ENCODE results near the gene KRT17. TPM values are rescaled to one million over a fixed set of nuclear protein-coding genes. Genes with fewer than 3 reads are reported as not detected.
"Not testable (repeated sequence)": the region's sequence is repeated elsewhere in the genome, so short reads cannot be mapped to it uniquely, and the experiment has no call there.

KRT17 gene
- total RNA-seq, 1 experiment from 2014 or later: 1.5 TPM

DNA sequence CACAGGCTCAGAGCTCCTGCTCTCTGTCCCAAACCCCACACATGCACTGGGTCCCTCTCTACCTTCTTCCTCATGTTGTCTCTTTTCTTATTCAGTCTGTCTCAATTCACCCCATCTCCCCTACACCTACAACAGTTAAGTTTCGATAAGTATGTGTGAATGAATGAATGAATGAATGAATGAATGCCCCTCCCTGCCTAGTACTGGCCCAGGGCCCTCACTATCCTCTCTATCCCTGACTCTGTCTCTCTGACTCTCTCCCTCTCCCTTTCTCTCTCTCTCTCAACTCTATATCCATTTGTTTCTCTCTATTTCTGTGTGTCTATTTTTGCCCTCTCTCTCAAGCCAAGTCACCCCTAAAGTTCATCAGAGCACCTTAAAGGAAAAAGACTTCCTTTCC is 45.8 kb downstream of the KRT17 start:
- Mint-ChIP-seq H3K36me3 (no peaks in the 10 kb centered on the region), H3K4me3 (no peak overlapping the region), H3K27ac (no peak overlapping the region), H3K9me3 (no peaks in the 10 kb centered on the region; the same call in 1 of the 2 replicates), H3K27me3 (ENCODE audit: low read depth) (peaks cover 26% of the 10 kb centered on the region), H3K4me1 (peaks cover 11% of the 10 kb centered on the region)
- POLR2A ChIA-PET: no interaction called here
- ATAC-seq (no peak), DNase-seq (ENCODE audit: low spot score) (no peak)
- TF ChIP-seq NFATC4 (CRISPR knock-in tag; IDR thresholded peaks at IDR 0.05) (no peak), OVOL2 (CRISPR knock-in tag; IDR thresholded peaks at IDR 0.05; ENCODE audit: borderline replicate concordance) (no peak), ZNF317 (CRISPR knock-in tag; IDR thresholded peaks at IDR 0.05; ENCODE audit: borderline replicate concordance, low read depth) (no peak), ZNF121 (CRISPR knock-in tag; IDR thresholded peaks at IDR 0.05) (no peak), GABPB1 (CRISPR knock-in tag; IDR thresholded peaks at IDR 0.05) (no peak), TCF7 (CRISPR knock-in tag; IDR thresholded peaks at IDR 0.05; ENCODE audit: low read depth) (no peak), NR2C2 (CRISPR knock-in tag; IDR thresholded peaks at IDR 0.05) (no peak), CREM (CRISPR knock-in tag; IDR thresholded peaks at IDR 0.05) (no peak), RORB (CRISPR knock-in tag; IDR thresholded peaks at IDR 0.05) (no peak), ATF1 (CRISPR knock-in tag; IDR thresholded peaks at IDR 0.05) (no peak), TEAD4 (CRISPR knock-in tag; IDR thresholded peaks at IDR 0.05) (no peak), MYBL2 (CRISPR knock-in tag; IDR thresholded peaks at IDR 0.05) (no peak), KAT7 (CRISPR knock-in tag; IDR thresholded peaks at IDR 0.05; ENCODE audit: borderline replicate concordance) (no peak), ETV6 (CRISPR knock-in tag; IDR thresholded peaks at IDR 0.05) (no peak), NFE2L1 (CRISPR knock-in tag; IDR thresholded peaks at IDR 0.05) (no peak)
- TF ChIP-seq, protein P1, sequence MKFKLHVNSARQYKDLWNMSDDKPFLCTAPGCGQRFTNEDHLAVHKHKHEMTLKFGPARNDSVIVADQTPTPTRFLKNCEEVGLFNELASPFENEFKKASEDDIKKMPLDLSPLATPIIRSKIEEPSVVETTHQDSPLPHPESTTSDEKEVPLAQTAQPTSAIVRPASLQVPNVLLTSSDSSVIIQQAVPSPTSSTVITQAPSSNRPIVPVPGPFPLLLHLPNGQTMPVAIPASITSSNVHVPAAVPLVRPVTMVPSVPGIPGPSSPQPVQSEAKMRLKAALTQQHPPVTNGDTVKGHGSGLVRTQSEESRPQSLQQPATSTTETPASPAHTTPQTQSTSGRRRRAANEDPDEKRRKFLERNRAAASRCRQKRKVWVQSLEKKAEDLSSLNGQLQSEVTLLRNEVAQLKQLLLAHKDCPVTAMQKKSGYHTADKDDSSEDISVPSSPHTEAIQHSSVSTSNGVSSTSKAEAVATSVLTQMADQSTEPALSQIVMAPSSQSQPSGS (CRISPR knock-in tag; IDR thresholded peaks at IDR 0.05; ENCODE audit: borderline replicate concordance, low read depth): no peak
- TF ChIP-seq, protein P2, sequence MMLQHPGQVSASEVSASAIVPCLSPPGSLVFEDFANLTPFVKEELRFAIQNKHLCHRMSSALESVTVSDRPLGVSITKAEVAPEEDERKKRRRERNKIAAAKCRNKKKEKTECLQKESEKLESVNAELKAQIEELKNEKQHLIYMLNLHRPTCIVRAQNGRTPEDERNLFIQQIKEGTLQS (CRISPR knock-in tag; conservative IDR thresholded peaks at IDR 0.05): no peak
- TF ChIP-seq, protein P3, sequence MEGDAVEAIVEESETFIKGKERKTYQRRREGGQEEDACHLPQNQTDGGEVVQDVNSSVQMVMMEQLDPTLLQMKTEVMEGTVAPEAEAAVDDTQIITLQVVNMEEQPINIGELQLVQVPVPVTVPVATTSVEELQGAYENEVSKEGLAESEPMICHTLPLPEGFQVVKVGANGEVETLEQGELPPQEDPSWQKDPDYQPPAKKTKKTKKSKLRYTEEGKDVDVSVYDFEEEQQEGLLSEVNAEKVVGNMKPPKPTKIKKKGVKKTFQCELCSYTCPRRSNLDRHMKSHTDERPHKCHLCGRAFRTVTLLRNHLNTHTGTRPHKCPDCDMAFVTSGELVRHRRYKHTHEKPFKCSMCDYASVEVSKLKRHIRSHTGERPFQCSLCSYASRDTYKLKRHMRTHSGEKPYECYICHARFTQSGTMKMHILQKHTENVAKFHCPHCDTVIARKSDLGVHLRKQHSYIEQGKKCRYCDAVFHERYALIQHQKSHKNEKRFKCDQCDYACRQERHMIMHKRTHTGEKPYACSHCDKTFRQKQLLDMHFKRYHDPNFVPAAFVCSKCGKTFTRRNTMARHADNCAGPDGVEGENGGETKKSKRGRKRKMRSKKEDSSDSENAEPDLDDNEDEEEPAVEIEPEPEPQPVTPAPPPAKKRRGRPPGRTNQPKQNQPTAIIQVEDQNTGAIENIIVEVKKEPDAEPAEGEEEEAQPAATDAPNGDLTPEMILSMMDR (IDR thresholded peaks at IDR 0.05): no peak
- TF ChIP-seq, protein P4, sequence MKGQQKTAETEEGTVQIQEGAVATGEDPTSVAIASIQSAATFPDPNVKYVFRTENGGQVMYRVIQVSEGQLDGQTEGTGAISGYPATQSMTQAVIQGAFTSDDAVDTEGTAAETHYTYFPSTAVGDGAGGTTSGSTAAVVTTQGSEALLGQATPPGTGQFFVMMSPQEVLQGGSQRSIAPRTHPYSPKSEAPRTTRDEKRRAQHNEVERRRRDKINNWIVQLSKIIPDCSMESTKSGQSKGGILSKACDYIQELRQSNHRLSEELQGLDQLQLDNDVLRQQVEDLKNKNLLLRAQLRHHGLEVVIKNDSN (CRISPR knock-in tag; IDR thresholded peaks at IDR 0.05): no peak
- TF ChIP-seq, protein P5, sequence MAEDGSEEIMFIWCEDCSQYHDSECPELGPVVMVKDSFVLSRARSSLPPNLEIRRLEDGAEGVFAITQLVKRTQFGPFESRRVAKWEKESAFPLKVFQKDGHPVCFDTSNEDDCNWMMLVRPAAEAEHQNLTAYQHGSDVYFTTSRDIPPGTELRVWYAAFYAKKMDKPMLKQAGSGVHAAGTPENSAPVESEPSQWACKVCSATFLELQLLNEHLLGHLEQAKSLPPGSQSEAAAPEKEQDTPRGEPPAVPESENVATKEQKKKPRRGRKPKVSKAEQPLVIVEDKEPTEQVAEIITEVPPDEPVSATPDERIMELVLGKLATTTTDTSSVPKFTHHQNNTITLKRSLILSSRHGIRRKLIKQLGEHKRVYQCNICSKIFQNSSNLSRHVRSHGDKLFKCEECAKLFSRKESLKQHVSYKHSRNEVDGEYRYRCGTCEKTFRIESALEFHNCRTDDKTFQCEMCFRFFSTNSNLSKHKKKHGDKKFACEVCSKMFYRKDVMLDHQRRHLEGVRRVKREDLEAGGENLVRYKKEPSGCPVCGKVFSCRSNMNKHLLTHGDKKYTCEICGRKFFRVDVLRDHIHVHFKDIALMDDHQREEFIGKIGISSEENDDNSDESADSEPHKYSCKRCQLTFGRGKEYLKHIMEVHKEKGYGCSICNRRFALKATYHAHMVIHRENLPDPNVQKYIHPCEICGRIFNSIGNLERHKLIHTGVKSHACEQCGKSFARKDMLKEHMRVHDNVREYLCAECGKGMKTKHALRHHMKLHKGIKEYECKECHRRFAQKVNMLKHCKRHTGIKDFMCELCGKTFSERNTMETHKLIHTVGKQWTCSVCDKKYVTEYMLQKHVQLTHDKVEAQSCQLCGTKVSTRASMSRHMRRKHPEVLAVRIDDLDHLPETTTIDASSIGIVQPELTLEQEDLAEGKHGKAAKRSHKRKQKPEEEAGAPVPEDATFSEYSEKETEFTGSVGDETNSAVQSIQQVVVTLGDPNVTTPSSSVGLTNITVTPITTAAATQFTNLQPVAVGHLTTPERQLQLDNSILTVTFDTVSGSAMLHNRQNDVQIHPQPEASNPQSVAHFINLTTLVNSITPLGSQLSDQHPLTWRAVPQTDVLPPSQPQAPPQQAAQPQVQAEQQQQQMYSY (CRISPR knock-in tag; IDR thresholded peaks at IDR 0.05): no peak
- CTCF ChIA-PET: interaction anchor here (1.0 to 2.8 kb wide), 16 partner anchors 10 to 760 kb away, joined by 3 to 75 read pairs (median 10); no protein-coding TSS in a partner anchor

DNA sequence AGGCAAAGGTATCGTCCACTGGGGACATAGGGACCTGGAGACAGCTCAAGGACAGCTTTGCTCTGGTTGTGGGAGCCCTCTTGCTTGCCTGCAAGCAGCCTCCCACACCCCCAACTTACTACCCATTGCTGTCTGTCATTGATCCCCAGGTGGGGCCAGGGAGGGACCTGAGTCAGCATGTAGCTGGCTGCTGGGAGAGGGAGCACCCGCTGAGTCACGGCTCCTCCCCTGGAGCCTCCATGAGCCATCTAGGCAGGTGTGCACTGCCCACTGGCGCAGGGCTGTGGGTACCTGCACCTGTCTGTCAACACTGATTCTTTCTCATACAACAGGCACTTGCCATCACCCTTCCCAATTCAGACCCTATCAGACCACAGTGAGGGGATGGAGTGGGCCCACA is 47.6 kb downstream of the KRT17 start:
- CTCF ChIA-PET: interaction anchor here (2.3 to 5.2 kb wide), 2 partner anchors 28 to 72 kb away, joined by 12 to 27 read pairs; no protein-coding TSS in a partner anchor
- H3K27ac Mint-ChIP-seq; ATAC-seq; DNase-seq (ENCODE audit: low spot score); H3K9me3 Mint-ChIP-seq; H3K4me3 Mint-ChIP-seq; H3K36me3 Mint-ChIP-seq; POLR2A ChIA-PET: not testable (repeated sequence)
- Mint-ChIP-seq H3K4me1 (peaks cover 11% of the 10 kb centered on the region), H3K27me3 (ENCODE audit: low read depth) (peaks cover 28% of the 10 kb centered on the region)

Measured in WTC11 (cell line).